Parathyroid adenoma (tissue), 2 donors: Measurements from ENCODE around the gene NKG7.
"Not testable (repeated sequence)": the region's sequence is repeated elsewhere in the genome, so short reads cannot be mapped to it uniquely, and the experiment has no call there.

Source experiments
- H2AFZ ChIP-seq: fragments of 300-600 bp; sonication (generic); one replicate; pipeline ENCODE4 v1.7.0; 2017; ENCODE audit warnings: antibody characterized with exemption, mild to moderate bottlenecking
- H3K27ac ChIP-seq: fragments of 300-600 bp; sonication (generic); one replicate; pipeline ENCODE4 v1.7.0; 2017
- H3K27me3 ChIP-seq: fragments of 300-600 bp; sonication (generic); one replicate; pipeline ENCODE4 v1.7.0; 2017; ENCODE audit warnings: low read length; ENCODE audit not compliant: control insufficient read depth, insufficient read depth
- H3K36me3 ChIP-seq: fragments of 300-600 bp; sonication (generic); one replicate; pipeline ENCODE4 v1.7.0; 2017; ENCODE audit warnings: low read length; ENCODE audit not compliant: control insufficient read depth, insufficient read depth
- H3K4me1 ChIP-seq: fragments of 300-600 bp; sonication (generic); one replicate; pipeline ENCODE4 v1.7.0; 2017; ENCODE audit warnings: control low read depth
- H3K4me2 ChIP-seq: fragments of 300-600 bp; sonication (generic); one replicate; pipeline ENCODE4 v1.7.0; 2017; ENCODE audit warnings: low read length
- H3K4me3 ChIP-seq: fragments of 300-600 bp; sonication (generic); one replicate; pipeline ENCODE4 v1.7.0; 2017; ENCODE audit warnings: low read depth, low read length
- H3K79me2 ChIP-seq: fragments of 300-600 bp; sonication (generic); one replicate; pipeline ENCODE4 v1.7.0; 2017; ENCODE audit warnings: control low read depth
- H3K9ac ChIP-seq: fragments of 300-600 bp; sonication (generic); one replicate; pipeline ENCODE4 v1.7.0; 2017; ENCODE audit warnings: mild to moderate bottlenecking
- H3K9me3 ChIP-seq: fragments of 300-600 bp; sonication (generic); one replicate; pipeline ENCODE4 v1.7.0; 2017; ENCODE audit warnings: low read length; ENCODE audit not compliant: control insufficient read depth
- TF ChIP-seq, protein P1 (sequence below): fragments of 300-600 bp; sonication (generic); IDR thresholded peaks from one replicate; pipeline ENCODE4 v1.7.0; 2017; ENCODE audit warnings: antibody characterized with exemption, mild to moderate bottlenecking
- donor health status: primary hyperparathyroidism.

Gene NKG7

DNA sequence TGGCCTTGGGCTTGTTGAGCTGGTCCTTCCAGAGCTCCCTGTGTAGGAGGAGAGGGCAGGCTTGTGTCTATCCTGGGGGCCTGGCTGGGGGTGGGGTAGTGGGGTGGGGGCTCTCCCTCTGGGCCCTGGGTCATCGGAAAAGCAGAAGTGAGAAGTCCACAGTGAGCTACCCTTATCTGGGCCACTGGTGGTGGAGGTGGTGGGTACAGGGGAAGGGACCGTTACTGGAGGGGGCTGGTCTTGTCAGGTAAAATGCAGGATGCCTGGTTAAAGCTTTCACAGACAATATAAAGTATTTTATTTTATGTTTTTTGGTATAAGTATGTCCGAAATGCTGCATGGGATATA lies 45.3 kb upstream of the NKG7 start:
- Histone ChIP-seq H2AFZ (no peak overlapping the region), H3K4me2 (no peak overlapping the region), H3K27ac (no peak overlapping the region), H3K36me3 (no peaks in the 10 kb centered on the region), H3K27me3 (no peaks in the 10 kb centered on the region), H3K4me1 (peaks cover 5% of the 10 kb centered on the region), H3K9me3 (no peaks in the 10 kb centered on the region), H3K9ac (no peak overlapping the region), H3K79me2 (no peaks in the 10 kb centered on the region), H3K4me3 (no peak overlapping the region)
- TF ChIP-seq, protein P1, sequence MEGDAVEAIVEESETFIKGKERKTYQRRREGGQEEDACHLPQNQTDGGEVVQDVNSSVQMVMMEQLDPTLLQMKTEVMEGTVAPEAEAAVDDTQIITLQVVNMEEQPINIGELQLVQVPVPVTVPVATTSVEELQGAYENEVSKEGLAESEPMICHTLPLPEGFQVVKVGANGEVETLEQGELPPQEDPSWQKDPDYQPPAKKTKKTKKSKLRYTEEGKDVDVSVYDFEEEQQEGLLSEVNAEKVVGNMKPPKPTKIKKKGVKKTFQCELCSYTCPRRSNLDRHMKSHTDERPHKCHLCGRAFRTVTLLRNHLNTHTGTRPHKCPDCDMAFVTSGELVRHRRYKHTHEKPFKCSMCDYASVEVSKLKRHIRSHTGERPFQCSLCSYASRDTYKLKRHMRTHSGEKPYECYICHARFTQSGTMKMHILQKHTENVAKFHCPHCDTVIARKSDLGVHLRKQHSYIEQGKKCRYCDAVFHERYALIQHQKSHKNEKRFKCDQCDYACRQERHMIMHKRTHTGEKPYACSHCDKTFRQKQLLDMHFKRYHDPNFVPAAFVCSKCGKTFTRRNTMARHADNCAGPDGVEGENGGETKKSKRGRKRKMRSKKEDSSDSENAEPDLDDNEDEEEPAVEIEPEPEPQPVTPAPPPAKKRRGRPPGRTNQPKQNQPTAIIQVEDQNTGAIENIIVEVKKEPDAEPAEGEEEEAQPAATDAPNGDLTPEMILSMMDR, result no peak

- no peak within 1 kb of the TSS for H3K27ac ChIP-seq
- TF ChIP-seq, protein P1, result no peak
- H3K27me3 ChIP-seq, result no peaks in the 10 kb centered on the region
- H3K79me2 ChIP-seq, result no peaks in the 10 kb centered on the region
- no peak within 1 kb of the TSS for H2AFZ ChIP-seq
- H3K4me2 ChIP-seq, result no peak within 1 kb of the TSS
- H3K4me3 ChIP-seq, result no peak within 1 kb of the TSS
- no peak within 1 kb of the TSS for H3K9ac ChIP-seq
- no peaks in the 10 kb centered on the region for H3K36me3 ChIP-seq
- no peaks in the 10 kb centered on the region for H3K9me3 ChIP-seq
- H3K4me1 ChIP-seq, result peaks cover 9% of the 10 kb centered on the region
These were observed 44.8 kb upstream of the NKG7 start, which contains the start of gene SIGLEC10 for GRCh38 chr19:51417107-51417809. TSS of gene SIGLEC10 (minus strand) at chr19:51417642. CDS start at chr19:51417581, 61 bp downstream.

GRCh38 chr19:51416422-51416821 lies 44.0 kb upstream of the NKG7 start:
- H3K27ac ChIP-seq, H3K9me3 ChIP-seq, H3K27me3 ChIP-seq, H3K36me3 ChIP-seq, H2AFZ ChIP-seq, H3K4me1 ChIP-seq, H3K9ac ChIP-seq, H3K79me2 ChIP-seq, H3K4me2 ChIP-seq, H3K4me3 ChIP-seq: not testable (repeated sequence)

DNA sequence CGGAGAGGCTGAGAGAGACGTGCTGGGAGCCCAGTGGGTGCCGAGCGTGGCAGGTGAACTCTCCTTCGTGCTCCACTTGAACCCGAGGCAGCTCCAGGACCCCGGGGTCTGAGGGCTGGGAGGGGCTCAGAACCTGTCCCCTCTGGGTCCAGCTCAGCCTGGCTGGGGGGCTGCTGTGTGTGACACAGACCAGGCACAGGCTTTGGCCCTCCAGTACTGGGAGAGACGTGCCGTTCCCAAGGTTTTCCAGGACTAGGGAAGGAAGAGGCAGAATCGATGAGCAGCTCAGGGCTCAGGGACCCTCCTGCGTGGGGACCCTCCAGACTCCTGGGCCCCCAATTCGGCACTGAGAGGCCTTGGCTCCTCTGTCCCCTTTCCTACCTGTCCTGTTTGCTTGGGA lies 42.7 kb upstream of the NKG7 start:
- Histone ChIP-seq H2AFZ (no peak overlapping the region), H3K79me2 (no peaks in the 10 kb centered on the region), H3K4me3 (no peak overlapping the region), H3K4me1 (peaks cover 9% of the 10 kb centered on the region), H3K4me2 (no peak overlapping the region), H3K9ac (no peak overlapping the region), H3K9me3 (no peaks in the 10 kb centered on the region), H3K27ac (no peak overlapping the region), H3K27me3 (no peaks in the 10 kb centered on the region), H3K36me3 (no peaks in the 10 kb centered on the region)
- TF ChIP-seq, protein P1, result no peak

DNA sequence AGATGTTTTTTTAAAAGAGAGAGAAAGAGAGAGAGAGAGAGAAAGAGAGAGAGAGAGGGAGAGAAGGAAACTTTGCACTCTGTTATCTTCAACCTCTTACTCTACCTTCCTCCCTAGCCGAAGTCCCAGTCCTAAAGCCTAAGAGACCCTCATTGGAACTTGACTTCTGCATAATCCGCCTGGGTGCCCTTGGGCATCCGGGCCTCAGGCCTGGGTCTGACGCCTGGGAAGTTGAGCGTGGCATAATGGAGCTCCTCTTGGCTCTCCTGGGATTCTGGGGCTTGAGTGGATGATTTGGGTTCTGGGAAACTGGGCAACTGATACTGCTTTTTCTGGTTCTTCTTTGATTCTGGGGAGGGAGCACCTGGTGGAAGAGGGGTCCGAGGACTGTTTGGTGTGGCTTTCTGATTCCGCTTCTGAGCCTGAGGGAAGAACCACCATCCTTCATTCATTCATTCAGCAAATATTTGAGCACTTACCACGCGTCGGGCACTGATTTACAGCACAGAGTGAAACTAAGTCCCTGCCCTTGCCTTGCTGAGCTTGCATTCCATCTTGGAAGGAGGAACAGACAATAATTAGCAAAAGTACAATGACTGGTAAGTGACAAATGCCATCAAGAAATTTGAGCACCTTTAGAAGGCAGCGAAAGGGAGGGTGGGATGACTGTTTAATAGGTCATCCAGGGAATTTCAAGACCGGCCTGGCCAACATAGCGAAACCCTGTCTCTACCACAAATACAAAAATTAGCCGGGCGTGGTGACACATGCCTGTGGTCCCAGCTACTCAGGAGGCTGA lies 38.7 kb upstream of the NKG7 start:
- Histone ChIP-seq H3K4me2 (no peak overlapping the region), H3K9me3 (no peaks in the 10 kb centered on the region), H3K27ac (no peak overlapping the region), H2AFZ (no peak overlapping the region), H3K27me3 (no peaks in the 10 kb centered on the region), H3K79me2 (no peaks in the 10 kb centered on the region), H3K4me3 (no peak overlapping the region), H3K9ac (no peak overlapping the region), H3K4me1 (peaks cover 9% of the 10 kb centered on the region), H3K36me3 (no peaks in the 10 kb centered on the region)
- TF ChIP-seq, protein P1, result no peak
